Ishikawa (cell line): ENCODE measurements around the gene CCDC61.

Experiments
- CEBPB ChIP-seq: IDR thresholded peaks from 2 replicates; pipeline ENCODE4 v1.6.1; 2012
- CREB1 ChIP-seq: IDR thresholded peaks from 2 replicates; pipeline ENCODE4 v1.6.1; 2012; ENCODE audit warnings: low read depth
- EGR1 ChIP-seq: IDR thresholded peaks from 2 replicates; pipeline ENCODE4 v1.6.1; 2012
- EP300 ChIP-seq: IDR thresholded peaks from 2 replicates; pipeline ENCODE4 v1.6.1; 2012; ENCODE audit warnings: borderline replicate concordance
- FOXM1 ChIP-seq: IDR thresholded peaks from 2 replicates; pipeline ENCODE4 v1.6.1; 2012; ENCODE audit warnings: low read depth, borderline replicate concordance
- MAX ChIP-seq: IDR thresholded peaks from 2 replicates; pipeline ENCODE4 v1.6.1; 2012
- NFIC ChIP-seq: IDR thresholded peaks from 2 replicates; pipeline ENCODE4 v1.6.1; 2012
- RAD21 ChIP-seq: IDR thresholded peaks from 2 replicates; pipeline ENCODE4 v1.6.1; 2012; ENCODE audit warnings: low read depth
- REST ChIP-seq: IDR thresholded peaks from 2 replicates; pipeline ENCODE4 v1.6.1; 2012; ENCODE audit warnings: low read depth, mild to moderate bottlenecking
- TAF1 ChIP-seq: IDR thresholded peaks from 2 replicates; pipeline ENCODE4 v1.6.1; 2012; ENCODE audit warnings: low read depth, mild to moderate bottlenecking
- TCF12 ChIP-seq: IDR thresholded peaks from 2 replicates; pipeline ENCODE4 v1.6.1; 2012; ENCODE audit warnings: low read depth
- TEAD4 ChIP-seq: IDR thresholded peaks from 2 replicates; pipeline ENCODE4 v1.6.1; 2012
- USF1 ChIP-seq: IDR thresholded peaks from 2 replicates; pipeline ENCODE4 v1.6.1; 2012
- YY1 ChIP-seq: IDR thresholded peaks from 2 replicates; pipeline ENCODE4 v1.6.1; 2012; ENCODE audit warnings: low read depth
- ZBTB7A ChIP-seq: IDR thresholded peaks from 2 replicates; pipeline ENCODE4 v1.6.1; 2012; ENCODE audit warnings: low read depth

The CCDC61 gene

DNA sequence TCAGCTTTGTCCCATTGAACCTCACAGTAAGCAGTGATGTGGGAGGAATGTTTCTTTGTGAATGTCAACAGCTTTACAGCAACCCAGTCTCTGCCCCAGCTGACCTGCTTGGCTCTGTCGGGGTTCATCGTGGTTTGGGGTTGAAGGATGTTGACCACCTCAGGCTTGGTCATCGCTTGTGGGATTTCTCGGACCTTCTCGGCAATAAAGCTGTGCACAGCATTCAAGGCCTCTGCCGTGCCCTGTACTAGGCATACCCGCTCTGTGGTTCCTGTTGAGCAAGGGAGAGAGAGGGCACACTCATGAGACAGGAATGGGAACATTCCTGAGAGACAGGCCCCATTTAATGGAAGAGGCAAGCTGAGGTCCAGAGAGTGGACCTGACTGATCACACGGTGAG is 41.6 kb upstream of the CCDC61 start:
- TF ChIP-seq CREB1 (no peak), ZBTB7A (no peak), REST (no peak), EGR1 (no peak), RAD21 (no peak), USF1 (no peak), EP300 (no peak), YY1 (no peak), NFIC (no peak), TCF12 (no peak), MAX (no peak), CEBPB (no peak), FOXM1 (no peak), TAF1 (no peak)

GRCh38 chr19:45954156-45954555 is 41.1 kb upstream of the CCDC61 start:
- TF ChIP-seq USF1 = no peak
- no peak for TF ChIP-seq MAX
- no peak for TF ChIP-seq CREB1
- no peak for TF ChIP-seq TEAD4
- no peak for TF ChIP-seq TAF1
- no peak for TF ChIP-seq ZBTB7A
- TF ChIP-seq FOXM1 = no peak
- TF ChIP-seq REST = no peak
- TF ChIP-seq RAD21 = no peak
- TF ChIP-seq EGR1 = no peak
- TF ChIP-seq TCF12 = no peak
- no peak for TF ChIP-seq NFIC
- no peak for TF ChIP-seq EP300

- no peak for TF ChIP-seq YY1
- peak; percentile 80 for TF ChIP-seq NFIC
- TF ChIP-seq FOXM1 = no peak
- TF ChIP-seq TEAD4 = no peak
- no peak for TF ChIP-seq EGR1
- no peak for TF ChIP-seq CREB1
- TF ChIP-seq MAX = peak; percentile 71
- TF ChIP-seq EP300 = peak; percentile 44; the same call in 1 of the 2 replicates
- TF ChIP-seq ZBTB7A = no peak
Measured at GRCh38 chr19:45955905-45956608, 39.2 kb upstream of the CCDC61 start.

DNA sequence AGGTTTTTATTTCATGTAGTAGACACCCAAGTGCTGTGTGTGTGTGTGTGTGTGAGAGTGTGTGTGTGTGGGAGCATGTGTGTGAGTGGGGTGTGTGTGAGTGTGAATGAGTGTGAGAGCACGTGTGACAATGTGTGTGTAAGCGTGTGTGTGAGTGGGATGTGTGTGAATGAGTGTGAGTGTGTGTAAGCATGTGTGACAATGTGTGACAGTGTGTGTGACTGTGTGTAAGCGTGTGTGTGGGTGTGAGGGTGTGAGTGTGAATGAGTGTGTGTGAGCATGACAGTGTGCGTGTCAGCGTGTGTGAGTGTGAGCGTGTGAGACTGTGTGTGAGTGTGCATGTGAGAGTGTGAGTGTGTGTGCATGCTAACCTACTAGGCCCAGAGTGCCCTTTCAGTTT is 36.9 kb upstream of the CCDC61 start:
- TF ChIP-seq CEBPB (no peak), MAX (no peak), USF1 (no peak), TEAD4 (no peak), NFIC (no peak), RAD21 (no peak), CREB1 (no peak), TAF1 (no peak), REST (no peak), FOXM1 (no peak), YY1 (no peak), ZBTB7A (no peak), EP300 (no peak), EGR1 (no peak), TCF12 (no peak)
